Erythroblast (primary cell): ENCODE measurements around the gene RALGPS1.

Experiments
- GATA1 ChIP-seq: IDR thresholded peaks from 2 replicates; pipeline ENCODE4 v1.6.1; 2011; ENCODE audit warnings: low read depth, mild to moderate bottlenecking, control low read depth, low read length, moderate library complexity
- POLR2A ChIP-seq: IDR thresholded peaks from 2 replicates; pipeline ENCODE4 v1.6.1; 2011; ENCODE audit warnings: mild to moderate bottlenecking, low read length

GRCh38 chr9:127081250-127082185 is 166.9 kb downstream of the RALGPS1 start:
- TF ChIP-seq POLR2A (no peak), GATA1 (no peak)
